H1 (cell line): ENCODE data around the gene ZNF358. TPM values are rescaled to one million over a fixed set of nuclear protein-coding genes. Genes with fewer than 3 reads are reported as not detected.

Experiments
- polyA plus RNA-seq, 7 experiments: library from polyadenylated mRNA; depleted of rRNA in 3 of 7; stranded (reverse) in 5 of 7; unstranded in 2 of 7; fragments of >200 nt in 5 of 7; fragments of 200-250 nt in 2 of 7; gene quantifications; 1 replicate in 5 of 7; 2 replicates in 1 of 7; 4 replicates in 1 of 7; pipeline versions ENCODE4 v1.2.1 to v1.2.3, GENCODE V29; 2011 to 2013; ENCODE audit warnings: missing spikeins in 2 of 7, mixed read lengths in 2 of 7
- small RNA-seq: library from polyadenylated mRNA; stranded (forward); fragments of <200 nt; extraction: miRNeasy Mini kit (QIAGEN cat#:217004); gene quantifications from one replicate; pipeline ENCODE3, GENCODE V24; 2013; ENCODE audit not compliant: insufficient read depth
- total RNA-seq: library from RNA; stranded (reverse); fragmentation: NEBNext Ultra II Directional; extraction: Animal tissue kit (Norgen Biotek cat#: 25700); gene quantifications from 2 replicates; pipeline ENCODE4 v1.2.1, GENCODE V29; 2021

ZNF358 gene
- total and polyA plus RNA-seq, 2 of the 8 experiments (the other 6 are each of a cell fraction or from before 2014, with no cell fraction given): 40.0 to 60.3 TPM

Small RNA genes lying within 50 kb of the gene (small RNA-seq; reads per million reads assigned to genes)
- gene AC008878.2: not detected

Other genes with a start within 250 kb of the ZNF358 start
- 48.7 and 51.0 TPM in 2 replicates for gene INSR, start 221.7 kb upstream of the ZNF358 start, total RNA-seq
- 13.1 and 23.0 TPM in 2 replicates for gene INSR, start 221.7 kb upstream of the ZNF358 start, polyA plus RNA-seq (2011; rRNA removed)
- gene ARHGEF18, start 167.2 kb upstream of the ZNF358 start, total RNA-seq: 35.9 and 36.8 TPM in 2 replicates
- 12.2 and 17.4 TPM in 2 replicates for gene ARHGEF18, start 167.2 kb upstream of the ZNF358 start, polyA plus RNA-seq (2011; rRNA removed)
- gene PEX11G, start 27.1 kb upstream of the ZNF358 start, total RNA-seq: 1.8 and 2.1 TPM in 2 replicates
- gene PEX11G, start 27.1 kb upstream of the ZNF358 start, polyA plus RNA-seq (2011; rRNA removed): 4.3 and 5.3 TPM in 2 replicates
- gene MCOLN1, start 6.5 kb downstream of the ZNF358 start, total RNA-seq: 15.8 and 19.1 TPM in 2 replicates
- 40.0 and 42.8 TPM in 2 replicates for gene MCOLN1, start 6.5 kb downstream of the ZNF358 start, polyA plus RNA-seq (2011; rRNA removed)
- gene PNPLA6, start 19.6 kb downstream of the ZNF358 start, total RNA-seq: 121 and 123 TPM in 2 replicates
- 55.1 and 121 TPM in 2 replicates for gene PNPLA6, start 19.6 kb downstream of the ZNF358 start, polyA plus RNA-seq (2011; rRNA removed)
- 30.4 and 32.5 TPM in 2 replicates for gene CAMSAP3, start 79.8 kb downstream of the ZNF358 start, total RNA-seq
- gene CAMSAP3, start 79.8 kb downstream of the ZNF358 start, polyA plus RNA-seq (2011; rRNA removed): 11.4 and 19.6 TPM in 2 replicates
- 49.4 and 51.4 TPM in 2 replicates for gene XAB2, start 113.4 kb downstream of the ZNF358 start, total RNA-seq
- 48.2 and 74.4 TPM in 2 replicates for gene XAB2, start 113.4 kb downstream of the ZNF358 start, polyA plus RNA-seq (2011; rRNA removed)
- gene PET100, start 113.7 kb downstream of the ZNF358 start, total RNA-seq: 105 and 127 TPM in 2 replicates
- 36.1 and 80.8 TPM in 2 replicates for gene PET100, start 113.7 kb downstream of the ZNF358 start, polyA plus RNA-seq (2011; rRNA removed)
- gene PCP2, start 117.6 kb downstream of the ZNF358 start, total RNA-seq: not detected in 2 replicates
- 0.49 TPM in 1 of 2 replicates, not detected in the other for gene PCP2, start 117.6 kb downstream of the ZNF358 start, polyA plus RNA-seq (2011; rRNA removed)
- gene STXBP2, start 121.0 kb downstream of the ZNF358 start, total RNA-seq: 51.5 and 52.9 TPM in 2 replicates
- 53.8 and 82.7 TPM in 2 replicates for gene STXBP2, start 121.0 kb downstream of the ZNF358 start, polyA plus RNA-seq (2011; rRNA removed)
- gene RETN, start 152.9 kb downstream of the ZNF358 start, total RNA-seq: not detected in 2 replicates
- gene RETN, start 152.9 kb downstream of the ZNF358 start, polyA plus RNA-seq (2011; rRNA removed): not detected in 2 replicates
- not detected in 2 replicates for gene MCEMP1, start 161.0 kb downstream of the ZNF358 start, total RNA-seq
- gene MCEMP1, start 161.0 kb downstream of the ZNF358 start, polyA plus RNA-seq (2011; rRNA removed): 0.13 TPM in 1 of 2 replicates, not detected in the other
- gene TRAPPC5, start 164.7 kb downstream of the ZNF358 start, total RNA-seq: 99.7 and 109 TPM in 2 replicates
- gene TRAPPC5, start 164.7 kb downstream of the ZNF358 start, polyA plus RNA-seq (2011; rRNA removed): 120 TPM in 2 replicates
- 0.29 TPM in 1 of 2 replicates, not detected in the other for gene FCER2, start 186.0 kb downstream of the ZNF358 start, total RNA-seq
- gene FCER2, start 186.0 kb downstream of the ZNF358 start, polyA plus RNA-seq (2011; rRNA removed): 0.67 TPM in 2 replicates
- 0.35 and 1.0 TPM in 2 replicates for gene CLEC4G, start 216.0 kb downstream of the ZNF358 start, total RNA-seq
- 2.9 and 3.2 TPM in 2 replicates for gene CLEC4G, start 216.0 kb downstream of the ZNF358 start, polyA plus RNA-seq (2011; rRNA removed)
- 0.22 TPM in 1 of 2 replicates, not detected in the other for gene CD209, start 231.4 kb downstream of the ZNF358 start, total RNA-seq
- 0.03 and 0.05 TPM in 2 replicates for gene CD209, start 231.4 kb downstream of the ZNF358 start, polyA plus RNA-seq (2011; rRNA removed)
- gene CLEC4M, start 247.1 kb downstream of the ZNF358 start, total RNA-seq: not detected in 2 replicates
- gene CLEC4M, start 247.1 kb downstream of the ZNF358 start, polyA plus RNA-seq (2011; rRNA removed): not detected in 2 replicates